Stimulated activated CD4-positive, alpha-beta T cell treated with anti-CD3 and anti-CD28 coated beads, Interleukin-1b, Interleukin-23, amount 100 ng/mL, for 1 hour (primary cell): ENCODE results near the gene C1orf35.

ENCODE experiments used
- DNase-seq, 2 donors: peaks; one replicate each; pipeline ENCODE4 v3.0.0-alpha.2; 2020; ENCODE audit warnings: low read depth in 2 of 2

Gene C1orf35

DNA sequence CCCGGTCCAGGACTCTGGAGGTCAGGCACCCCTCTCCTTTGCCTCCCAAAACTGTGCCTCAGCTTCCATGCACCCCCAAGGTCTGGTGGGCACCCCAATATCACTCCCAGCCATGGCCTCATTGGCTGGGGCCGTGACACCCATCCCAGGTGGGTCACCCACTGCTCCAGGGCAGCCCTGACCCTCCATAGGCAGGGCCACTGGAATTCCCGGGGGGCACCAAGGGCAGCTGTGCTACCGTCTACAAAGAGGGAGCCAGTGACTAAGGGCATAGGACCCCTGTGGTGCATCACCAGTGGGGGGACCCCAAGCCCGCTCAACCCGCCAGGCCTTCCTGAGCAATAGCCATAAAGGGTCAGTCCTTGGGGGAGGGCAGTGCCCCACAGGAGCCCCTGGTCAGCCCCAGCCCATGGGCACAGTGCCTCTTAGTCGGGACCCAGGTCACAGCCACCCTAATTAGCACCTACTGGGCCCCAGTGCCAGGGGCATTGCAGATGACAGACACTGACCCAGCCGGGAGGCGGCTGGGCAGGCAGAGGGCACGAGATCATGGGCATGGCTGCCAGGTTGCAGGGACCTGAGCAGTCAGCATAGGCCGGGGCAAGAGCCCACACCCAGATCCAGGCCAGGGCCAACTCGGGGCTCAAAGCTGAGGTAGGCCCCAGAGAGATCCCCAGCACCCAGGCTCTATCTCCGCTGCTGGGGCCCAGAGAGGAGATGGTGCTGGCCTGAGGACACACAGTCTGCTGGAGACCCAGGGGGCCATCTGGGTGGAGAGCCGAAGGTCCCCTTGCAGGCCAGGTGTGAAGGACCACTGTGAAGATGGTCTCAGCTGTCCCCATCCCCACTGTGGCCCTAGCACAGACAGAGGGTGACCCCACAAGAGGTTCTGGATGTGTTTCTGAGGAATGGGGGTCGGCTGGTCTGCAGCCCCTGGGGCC lies 39.6 kb downstream of the C1orf35 start:
- no peak for DNase-seq

DNA sequence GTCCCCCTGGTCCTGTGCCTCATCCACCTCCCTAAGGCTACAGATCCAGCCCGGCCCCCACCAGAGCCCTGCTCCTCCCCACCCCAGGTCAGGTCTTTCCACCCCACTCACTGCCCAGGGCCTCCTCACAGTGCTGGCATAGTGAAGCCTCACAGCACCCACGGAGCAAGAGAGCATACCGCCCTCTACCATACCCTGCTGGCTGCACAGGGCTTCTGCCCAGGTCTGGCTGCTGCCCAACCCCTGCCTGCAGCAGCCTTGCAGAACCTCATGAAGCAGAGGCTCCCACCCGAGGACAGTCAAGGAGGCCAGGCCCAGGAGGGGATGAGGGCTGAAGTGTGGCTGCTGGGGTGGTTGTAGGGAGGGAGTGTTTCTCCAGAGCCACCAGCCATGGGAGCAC lies 40.3 kb downstream of the C1orf35 start:
- DNase-seq, result no peak

DNA sequence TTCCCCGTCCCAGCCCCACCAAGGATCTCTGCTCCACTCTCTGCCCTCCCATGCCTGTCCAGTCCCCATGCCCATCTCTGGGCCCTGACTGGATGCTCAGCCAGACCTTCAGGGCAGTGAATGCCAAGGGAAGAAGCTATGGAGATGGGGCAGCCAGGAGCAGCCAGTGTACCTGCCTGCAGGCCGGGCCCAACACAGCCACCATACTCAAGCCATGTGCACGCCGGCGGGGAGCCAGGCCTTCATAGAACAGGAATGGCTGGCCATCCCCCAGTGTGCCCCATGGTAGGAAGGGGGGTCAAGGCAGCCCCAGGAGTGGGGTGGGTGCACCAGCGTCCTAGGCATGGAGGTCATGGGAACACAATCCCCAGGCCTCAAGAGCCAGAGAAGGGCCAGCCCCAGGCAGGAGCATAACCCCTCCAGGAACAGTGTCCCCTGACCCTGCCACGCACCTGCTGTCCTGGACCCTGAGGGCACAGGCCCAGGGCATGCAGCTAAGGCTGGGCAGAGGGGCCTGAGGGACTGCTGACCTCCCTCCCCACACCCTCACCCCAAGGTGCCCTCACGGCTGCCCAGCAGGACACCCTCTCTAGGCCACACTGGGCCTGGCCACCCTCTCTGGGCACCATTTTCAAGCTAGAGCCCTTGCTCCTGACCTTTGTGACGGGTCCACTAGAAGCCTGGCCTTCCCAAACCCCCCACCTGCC lies 40.9 kb downstream of the C1orf35 start:
- no peak for DNase-seq

DNA sequence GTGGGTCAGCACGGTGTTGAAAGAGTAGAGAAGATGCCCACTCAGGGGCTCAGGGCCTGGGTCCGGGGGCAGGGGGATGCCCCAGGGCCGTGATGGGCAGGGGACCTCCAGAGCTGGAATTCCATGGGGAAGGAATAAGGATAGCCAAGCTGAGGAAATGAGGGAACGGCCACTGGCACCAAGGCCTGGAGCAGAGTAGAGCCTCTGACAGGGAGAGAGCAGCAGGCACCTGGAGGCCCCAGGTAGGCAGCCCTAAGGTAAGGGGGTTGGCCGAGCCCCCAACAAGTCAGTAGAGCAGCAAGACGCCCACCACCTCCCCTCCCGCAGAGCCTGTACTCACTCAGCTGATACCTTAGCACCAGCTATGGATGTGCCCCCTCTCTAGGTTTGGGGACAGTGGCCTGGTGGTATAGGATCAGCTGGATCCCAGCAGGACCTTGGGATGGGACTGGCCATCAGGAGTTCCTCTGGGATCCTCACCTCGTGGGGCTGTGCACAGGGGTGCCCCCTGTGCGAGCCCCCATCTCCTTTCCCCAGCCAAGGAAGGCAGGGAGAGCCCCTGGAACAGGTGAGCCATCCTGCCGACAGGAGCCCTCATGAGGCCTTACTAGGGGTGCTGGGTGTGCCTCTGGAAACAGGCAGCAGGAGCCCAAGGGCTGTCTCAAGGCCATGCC lies 41.6 kb downstream of the C1orf35 start:
- no peak for DNase-seq

DNA sequence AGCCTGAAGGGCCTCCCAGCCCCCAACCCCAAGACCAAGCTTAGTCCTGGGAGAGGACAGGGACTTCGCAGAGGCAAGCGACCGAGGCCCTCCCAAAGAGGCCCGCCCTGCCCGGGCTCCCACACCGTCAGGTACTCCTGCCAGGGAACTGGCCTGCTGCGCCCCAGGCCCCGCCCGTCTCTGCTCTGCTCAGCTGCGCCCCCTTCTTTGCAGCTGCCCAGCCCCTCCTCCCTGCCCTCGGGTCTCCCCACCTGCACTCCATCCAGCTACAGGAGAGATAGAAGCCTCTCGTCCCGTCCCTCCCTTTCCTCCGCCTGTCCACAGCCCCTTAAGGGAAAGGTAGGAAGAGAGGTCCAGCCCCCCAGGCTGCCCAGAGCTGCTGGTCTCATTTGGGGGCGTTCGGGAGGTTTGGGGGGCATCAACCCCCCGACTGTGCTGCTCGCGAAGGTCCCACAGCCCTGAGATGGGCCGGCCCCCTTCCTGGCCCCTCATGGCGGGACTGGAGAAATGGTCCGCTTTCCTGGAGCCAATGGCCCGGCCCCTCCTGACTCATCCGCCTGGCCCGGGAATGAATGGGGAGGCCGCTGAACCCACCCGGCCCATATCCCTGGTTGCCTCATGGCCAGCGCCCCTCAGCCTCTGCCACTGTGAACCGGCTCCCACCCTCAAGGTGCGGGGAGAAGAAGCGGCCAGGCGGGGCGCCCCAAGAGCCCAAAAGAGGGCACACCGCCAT lies 42.5 kb downstream of the C1orf35 start:
- DNase-seq, result no peak

DNA sequence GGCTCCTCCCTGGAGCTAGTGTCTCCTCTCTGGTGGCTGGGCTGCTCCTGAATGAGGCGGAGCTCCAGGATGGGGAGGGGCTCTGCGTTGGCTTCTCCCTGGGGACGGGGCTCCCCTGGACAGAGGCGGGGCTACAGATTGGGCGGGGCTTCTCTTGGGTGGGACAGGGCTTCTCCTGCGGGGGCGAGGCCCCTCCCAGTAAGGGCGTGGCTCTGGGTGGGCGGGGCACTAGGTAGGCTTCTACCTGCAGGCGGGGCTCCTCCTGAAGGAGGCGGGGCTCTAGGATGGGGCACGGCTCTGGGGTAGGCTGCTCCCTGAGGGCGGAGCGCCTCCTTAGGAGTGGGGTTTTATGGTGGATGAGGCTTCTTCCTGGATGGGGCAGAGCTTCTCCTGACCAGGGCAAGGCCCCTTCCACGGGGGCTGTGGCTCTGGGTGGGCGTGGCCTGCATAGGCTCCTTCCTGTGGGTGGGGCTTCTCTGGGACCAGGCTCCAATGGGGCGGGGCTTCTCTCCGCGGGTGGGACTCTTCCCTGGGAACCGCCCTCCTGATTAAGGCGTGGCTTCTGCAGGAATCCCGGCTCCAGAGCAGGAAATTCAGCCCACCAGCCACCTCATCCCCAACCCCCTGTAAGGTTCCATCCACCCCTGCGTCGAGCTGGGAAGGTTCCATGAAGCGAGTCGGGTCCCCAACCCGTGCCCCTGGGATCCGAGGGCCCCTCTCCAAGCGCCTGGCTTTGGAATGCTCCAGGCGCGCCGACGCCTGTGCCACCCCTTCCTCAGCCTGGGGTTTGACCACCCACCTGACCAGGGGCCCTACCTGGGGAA lies 43.3 kb downstream of the C1orf35 start:
- peak; percentile 33 to 38 for DNase-seq

DNA sequence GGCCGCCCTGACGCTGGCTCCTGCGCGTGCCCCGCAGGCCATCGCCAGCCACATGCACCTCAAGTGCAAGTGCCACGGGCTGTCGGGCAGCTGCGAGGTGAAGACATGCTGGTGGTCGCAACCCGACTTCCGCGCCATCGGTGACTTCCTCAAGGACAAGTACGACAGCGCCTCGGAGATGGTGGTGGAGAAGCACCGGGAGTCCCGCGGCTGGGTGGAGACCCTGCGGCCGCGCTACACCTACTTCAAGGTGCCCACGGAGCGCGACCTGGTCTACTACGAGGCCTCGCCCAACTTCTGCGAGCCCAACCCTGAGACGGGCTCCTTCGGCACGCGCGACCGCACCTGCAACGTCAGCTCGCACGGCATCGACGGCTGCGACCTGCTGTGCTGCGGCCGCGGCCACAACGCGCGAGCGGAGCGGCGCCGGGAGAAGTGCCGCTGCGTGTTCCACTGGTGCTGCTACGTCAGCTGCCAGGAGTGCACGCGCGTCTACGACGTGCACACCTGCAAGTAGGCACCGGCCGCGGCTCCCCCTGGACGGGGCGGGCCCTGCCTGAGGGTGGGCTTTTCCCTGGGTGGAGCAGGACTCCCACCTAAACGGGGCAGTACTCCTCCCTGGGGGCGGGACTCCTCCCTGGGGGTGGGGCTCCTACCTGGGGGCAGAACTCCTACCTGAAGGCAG lies 44.0 kb downstream of the C1orf35 start:
- DNase-seq, result no peak

DNA sequence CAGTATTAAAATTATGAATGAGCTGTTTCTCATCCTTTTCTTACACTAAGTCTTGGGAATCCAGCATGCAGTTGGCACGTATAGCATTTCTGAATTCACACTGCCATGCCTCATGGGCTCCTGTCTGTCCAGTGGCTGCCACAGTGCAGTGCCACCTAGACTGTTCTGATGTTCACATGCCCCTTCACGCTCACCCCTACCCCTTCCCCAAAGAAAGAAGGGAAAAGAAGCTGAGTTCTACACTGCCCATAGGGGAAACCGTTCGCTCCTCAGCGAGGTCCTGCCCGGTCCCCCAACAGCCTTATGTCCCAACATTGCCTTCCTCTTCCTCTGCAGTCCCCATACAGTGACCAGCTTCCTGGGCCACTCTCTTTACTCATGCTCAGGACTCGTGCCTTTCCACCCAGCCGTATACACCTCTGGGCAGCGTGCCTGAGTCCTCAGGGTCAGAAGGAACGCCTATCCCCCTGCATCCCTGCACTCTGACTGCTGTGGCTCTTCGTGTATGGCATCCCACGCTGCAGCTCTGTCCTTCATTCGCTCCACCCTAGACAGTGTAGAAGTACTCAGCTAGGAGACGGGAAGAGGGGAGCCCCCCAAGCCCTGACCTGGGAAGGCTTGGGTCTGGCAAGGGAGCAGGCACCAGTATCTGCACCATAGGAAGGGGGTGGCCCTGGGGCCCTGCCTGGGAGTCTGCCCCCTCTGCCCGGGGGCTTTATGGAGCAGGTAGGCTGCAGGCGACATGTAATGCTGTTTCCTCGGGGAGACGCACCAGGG lies 44.8 kb downstream of the C1orf35 start:
- no peak for DNase-seq
